ENCODE results near the gene STAT1.

Gene STAT1

GRCh38 chr2:190938771-190939335, 75.1 kb downstream of the STAT1 start:
- TF ChIP-seq EZH2 (IDR thresholded peaks at IDR 0.05; ENCODE audit: borderline replicate concordance, low read depth, low read length, severe bottlenecking): no peak
- no peak for TF ChIP-seq CTCF (IDR thresholded peaks at IDR 0.05; ENCODE audit: borderline replicate concordance, extremely low read depth, low read length, poor library complexity, severe bottlenecking)
- Histone ChIP-seq H3K4me3 (ENCODE audit: low read depth in 1 of 2, low read length in 2 of 2) (no peak overlapping the region), H3K4me1 (ENCODE audit: insufficient read depth, low read length) (no peaks in the 10 kb centered on the region), H3K9me3 (ENCODE audit: insufficient read depth, low read length, severe bottlenecking) (no peaks in the 10 kb centered on the region), H4K20me1 (ENCODE audit: insufficient read depth, low read length) (no peaks in the 10 kb centered on the region), H2AFZ (ENCODE audit: low read depth, low read length) (no peak overlapping the region), H3K79me2 (ENCODE audit: insufficient read depth, low read length) (no peaks in the 10 kb centered on the region), H3K4me2 (ENCODE audit: insufficient read depth, low read length) (no peak overlapping the region), H3K27me3 (ENCODE audit: insufficient read depth, low read length, poor library complexity) (no peaks in the 10 kb centered on the region), H3K27ac (ENCODE audit: low read length) (no peak overlapping the region), H3K9ac (ENCODE audit: low read depth, low read length) (no peak overlapping the region), H3K36me3 (ENCODE audit: insufficient read depth, low read length) (peaks cover 5% of the 10 kb centered on the region)
- no peak for DNase-seq
- ATAC-seq (ENCODE audit: insufficient read depth, low read depth): no peak

- no peak overlapping the region for H2AFZ ChIP-seq (ENCODE audit: low read depth, low read length)
- ATAC-seq (ENCODE audit: insufficient read depth, low read depth) (no peak), DNase-seq (no peak)
- no peaks in the 10 kb centered on the region for H3K79me2 ChIP-seq (ENCODE audit: insufficient read depth, low read length)
- H3K4me2 ChIP-seq (ENCODE audit: insufficient read depth, low read length): no peak overlapping the region
- H3K36me3 ChIP-seq (ENCODE audit: insufficient read depth, low read length): peaks cover 34% of the 10 kb centered on the region
- no peaks in the 10 kb centered on the region for H3K4me1 ChIP-seq (ENCODE audit: insufficient read depth, low read length)
- TF ChIP-seq CTCF (IDR thresholded peaks at IDR 0.05; ENCODE audit: borderline replicate concordance, extremely low read depth, low read length, poor library complexity, severe bottlenecking) (no peak), EZH2 (IDR thresholded peaks at IDR 0.05; ENCODE audit: borderline replicate concordance, low read depth, low read length, severe bottlenecking) (no peak)
- H3K27ac ChIP-seq (ENCODE audit: low read length): no peak overlapping the region
- no peak overlapping the region for H3K4me3 ChIP-seq (ENCODE audit: low read depth in 1 of 2, low read length in 2 of 2)
- no peaks in the 10 kb centered on the region; the same call in 1 of the 2 replicates for H4K20me1 ChIP-seq (ENCODE audit: insufficient read depth, low read length)
- H3K9me3 ChIP-seq (ENCODE audit: insufficient read depth, low read length, severe bottlenecking): no peaks in the 10 kb centered on the region
- no peaks in the 10 kb centered on the region for H3K27me3 ChIP-seq (ENCODE audit: insufficient read depth, low read length, poor library complexity)
- H3K9ac ChIP-seq (ENCODE audit: low read depth, low read length): no peak overlapping the region
These were observed 78.9 kb downstream of the STAT1 start for GRCh38 chr2:190935054-190935453.

- Histone ChIP-seq H3K4me2 (ENCODE audit: insufficient read depth, low read length) (no peak overlapping the region), H3K9ac (ENCODE audit: low read depth, low read length) (no peak overlapping the region), H3K27ac (ENCODE audit: low read length) (no peak overlapping the region), H3K36me3 (ENCODE audit: insufficient read depth, low read length) (peaks cover 45% of the 10 kb centered on the region), H3K79me2 (ENCODE audit: insufficient read depth, low read length) (no peaks in the 10 kb centered on the region), H2AFZ (ENCODE audit: low read depth, low read length) (no peak overlapping the region), H4K20me1 (ENCODE audit: insufficient read depth, low read length) (no peaks in the 10 kb centered on the region; the same call in 1 of the 2 replicates), H3K4me1 (ENCODE audit: insufficient read depth, low read length) (no peaks in the 10 kb centered on the region), H3K27me3 (ENCODE audit: insufficient read depth, low read length, poor library complexity) (no peaks in the 10 kb centered on the region), H3K9me3 (ENCODE audit: insufficient read depth, low read length, severe bottlenecking) (no peaks in the 10 kb centered on the region), H3K4me3 (ENCODE audit: low read depth in 1 of 2, low read length in 2 of 2) (no peak overlapping the region)
- TF ChIP-seq CTCF (IDR thresholded peaks at IDR 0.05; ENCODE audit: borderline replicate concordance, extremely low read depth, low read length, poor library complexity, severe bottlenecking): no peak
- no peak for TF ChIP-seq EZH2 (IDR thresholded peaks at IDR 0.05; ENCODE audit: borderline replicate concordance, low read depth, low read length, severe bottlenecking)
- DNase-seq (no peak), ATAC-seq (ENCODE audit: insufficient read depth, low read depth) (no peak)
These were observed 80.6 kb downstream of the STAT1 start for GRCh38 chr2:190933361-190933760.
